Esophagus (tissue), 2 donors: ENCODE data around the gene UBE2U. TPM values are rescaled to one million over a fixed set of nuclear protein-coding genes. Genes with fewer than 3 reads are reported as not detected.
"Not testable (repeated sequence)": the region's sequence is repeated elsewhere in the genome, so short reads cannot be mapped to it uniquely, and the experiment has no call there.

Experiments
- H3K27ac ChIP-seq, 2 donors: one replicate each; pipeline ENCODE4 v1.5.1; 2013; ENCODE audit warnings: low read depth in 2 of 2, mild to moderate bottlenecking in 2 of 2, inconsistent platforms in 1 of 2, low read length in 1 of 2, moderate library complexity in 1 of 2
- H3K27me3 ChIP-seq, 2 donors: one replicate each; pipeline ENCODE4 v1.6.1; 2013; ENCODE audit warnings: low read length in 2 of 2, control low read depth in 1 of 2, mild to moderate bottlenecking in 1 of 2; ENCODE audit not compliant: insufficient read depth in 2 of 2, control insufficient read depth in 1 of 2
- H3K36me3 ChIP-seq, 2 donors: one replicate each; pipeline ENCODE4 v1.6.1; 2013; ENCODE audit warnings: low read length in 1 of 2; ENCODE audit not compliant: control insufficient read depth in 2 of 2, insufficient read depth in 2 of 2
- H3K4me1 ChIP-seq, 2 donors: one replicate each; pipeline ENCODE4 v1.6.1; 2013; ENCODE audit warnings: low read length in 1 of 2; ENCODE audit not compliant: control insufficient read depth in 2 of 2, insufficient read depth in 2 of 2
- H3K4me3 ChIP-seq, 2 donors: one replicate each; pipeline ENCODE4 v1.5.1; 2013; ENCODE audit warnings: low read length in 2 of 2, mild to moderate bottlenecking in 2 of 2, low read depth in 1 of 2, moderate library complexity in 1 of 2
- H3K9me3 ChIP-seq, 2 donors: one replicate each; pipeline ENCODE4 v1.6.1; 2013; ENCODE audit warnings: mild to moderate bottlenecking in 2 of 2, low read depth in 1 of 2, low read length in 1 of 2, moderate library complexity in 1 of 2; ENCODE audit not compliant: control insufficient read depth in 2 of 2, insufficient read depth in 1 of 2
- WGBS, 2 donors: extraction: QIAGEN DNeasy Blood & Tissue Kit; methylation state at CpG; one replicate each; pipeline ENCODE4 v1.1.7; 2013; 5-methylcytosine and 5-hydroxymethylcytosine counted together
- polyA plus RNA-seq, 2 donors: library from polyadenylated mRNA; stranded (reverse); fragments of 200-250 nt; gene quantifications; one replicate each; pipeline ENCODE4 v1.2.3, GENCODE V29; 2013
- donor health status: healthy with polysubstance abuse.
- donor health status: Bipolar disorder and iron deficiency.

Gene UBE2U
- polyA plus RNA-seq, 2 donors, result not detected

- no peak overlapping the region for H3K4me3 ChIP-seq
- no peaks in the 10 kb centered on the region for H3K4me1 ChIP-seq
- no peaks in the 10 kb centered on the region for H3K36me3 ChIP-seq
- whole genome bisulfite sequencing, 2 donors, result 62 to 67% methylated on average over 4 of the region's 4 CpGs
- no peaks in the 10 kb centered on the region for H3K27me3 ChIP-seq
- H3K27ac ChIP-seq, result no peak overlapping the region
- no peaks in the 10 kb centered on the region for H3K9me3 ChIP-seq
Observed at GRCh38 chr1:64243757-64244080, 40.3 kb downstream of the UBE2U start.

- H3K4me3 ChIP-seq, result no peak overlapping the region
- H3K27me3 ChIP-seq, result no peaks in the 10 kb centered on the region
- no peaks in the 10 kb centered on the region for H3K9me3 ChIP-seq
- H3K27ac ChIP-seq, result no peak overlapping the region
- 38 to 65% methylated on average over 9 of the region's 9 CpGs for WGBS, 2 donors
- no peaks in the 10 kb centered on the region for H3K4me1 ChIP-seq
- H3K36me3 ChIP-seq, result no peaks in the 10 kb centered on the region
Observed at GRCh38 chr1:64245495-64245894, 42.1 kb downstream of the UBE2U start.

GRCh38 chr1:64246294-64246917, 43.0 kb downstream of the UBE2U start:
- WGBS, 2 donors, result 14% methylated on average over 4 of the region's 4 CpGs
- Histone ChIP-seq H3K9me3 (no peaks in the 10 kb centered on the region), H3K27ac (no peak overlapping the region), H3K4me3 (no peak overlapping the region), H3K36me3 (no peaks in the 10 kb centered on the region), H3K27me3 (no peaks in the 10 kb centered on the region), H3K4me1 (no peaks in the 10 kb centered on the region)

- Histone ChIP-seq H3K36me3 (no peaks in the 10 kb centered on the region), H3K27me3 (no peaks in the 10 kb centered on the region), H3K4me1 (peaks cover 0 to 5% of the 10 kb centered on the region in 2 donors), H3K4me3 (no peak overlapping the region), H3K27ac (no peak overlapping the region), H3K9me3 (no peaks in the 10 kb centered on the region)
- WGBS, 2 donors, result 64 to 66% methylated on average over 5 of the region's 5 CpGs
Observed at GRCh38 chr1:64248065-64248464, 44.6 kb downstream of the UBE2U start.

- not testable (repeated sequence) for H3K27me3 ChIP-seq
Observed at GRCh38 chr1:64250472-64250871, 47.0 kb downstream of the UBE2U start.

GRCh38 chr1:64251971-64252370, 48.5 kb downstream of the UBE2U start:
- WGBS, 2 donors, result 62 to 72% methylated on average over 3 of the region's 3 CpGs
- Histone ChIP-seq H3K27me3 (no peaks in the 10 kb centered on the region), H3K4me1 (peaks cover 0 to 5% of the 10 kb centered on the region in 2 donors), H3K27ac (no peak overlapping the region), H3K9me3 (no peaks in the 10 kb centered on the region), H3K4me3 (no peak overlapping the region), H3K36me3 (no peaks in the 10 kb centered on the region)

More at GRCh38 chr1:64250472-64250871, 47.0 kb downstream of the UBE2U start:
- not testable (repeated sequence) for H3K9me3 ChIP-seq, H3K4me1 ChIP-seq, H3K4me3 ChIP-seq, H3K27ac ChIP-seq, H3K36me3 ChIP-seq
- WGBS, 2 donors, result 84 to 92% methylated on average over 2 of the region's 2 CpGs

GRCh38 chr1:64257233-64257632, 53.8 kb downstream of the UBE2U start:
- not testable (repeated sequence) for H3K27me3 ChIP-seq, H3K27ac ChIP-seq, H3K4me1 ChIP-seq, H3K36me3 ChIP-seq, H3K4me3 ChIP-seq, H3K9me3 ChIP-seq
- 89 to 90% methylated on average over 2 of the region's 2 CpGs for WGBS, 2 donors

GRCh38 chr1:64258444-64258843, 55.0 kb downstream of the UBE2U start:
- not testable (repeated sequence) for H3K36me3 ChIP-seq, H3K9me3 ChIP-seq

GRCh38 chr1:64263335-64263734, 59.9 kb downstream of the UBE2U start:
- no peaks in the 10 kb centered on the region for H3K9me3 ChIP-seq
- H3K4me3 ChIP-seq, result no peak overlapping the region
- no peaks in the 10 kb centered on the region for H3K36me3 ChIP-seq
- peak overlapping the region; percentile 4 to 13 for H3K27ac ChIP-seq
- H3K4me1 ChIP-seq, result peaks cover 0 to 3% of the 10 kb centered on the region in 2 donors
- H3K27me3 ChIP-seq, result no peaks in the 10 kb centered on the region
- 44 to 65% methylated on average over 3 of the region's 3 CpGs for WGBS, 2 donors

More at GRCh38 chr1:64258444-64258843, 55.0 kb downstream of the UBE2U start:
- H3K27ac ChIP-seq, H3K4me1 ChIP-seq, H3K4me3 ChIP-seq, H3K27me3 ChIP-seq: not testable (repeated sequence)
- WGBS, 2 donors, result 77 to 86% methylated on average over 2 of the region's 2 CpGs

GRCh38 chr1:64263856-64264255, 60.4 kb downstream of the UBE2U start:
- H3K4me3 ChIP-seq, result no peak overlapping the region
- H3K27me3 ChIP-seq, result no peaks in the 10 kb centered on the region
- peaks cover 0 to 3% of the 10 kb centered on the region in 2 donors for H3K4me1 ChIP-seq
- WGBS, 2 donors, result 34 to 39% methylated on average over 2 of the region's 2 CpGs
- H3K36me3 ChIP-seq, result no peaks in the 10 kb centered on the region
- no peaks in the 10 kb centered on the region for H3K9me3 ChIP-seq
- H3K27ac ChIP-seq, result peak overlapping the region; percentile 13 to 34
